NCI-H2081 treated with DMSO at 0.1 percent for 48 hours (cell line): ENCODE data around the gene CCDC3.
"Not testable (repeated sequence)": the region's sequence is repeated elsewhere in the genome, so short reads cannot be mapped to it uniquely, and the experiment has no call there.

Source experiments
- DNase-seq: peaks from one replicate; lab custom pipeline; 2025; lab: John Stamatoyannopoulos, UW

CCDC3 gene

DNA sequence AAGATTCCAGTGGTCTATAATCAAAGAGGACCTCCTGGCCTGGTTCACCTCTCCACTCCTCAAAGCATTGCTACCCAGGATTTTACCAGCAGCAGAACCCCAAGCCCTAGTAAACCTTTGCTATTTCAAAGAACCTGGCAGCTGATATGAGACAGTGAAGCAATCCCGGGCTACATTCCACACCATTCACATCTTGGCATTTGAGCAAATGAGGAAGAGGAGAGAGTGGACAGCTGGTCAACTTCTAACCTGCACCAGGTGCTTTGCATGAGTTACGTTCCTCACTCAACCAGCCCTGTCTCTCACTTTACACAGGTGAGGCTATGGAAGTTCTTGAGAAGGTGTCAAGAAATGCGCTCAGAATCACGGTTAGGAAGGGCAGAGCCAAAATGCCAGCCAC is 1.1 kb downstream of the CCDC3 start:
- no peak for DNase-seq

DNA sequence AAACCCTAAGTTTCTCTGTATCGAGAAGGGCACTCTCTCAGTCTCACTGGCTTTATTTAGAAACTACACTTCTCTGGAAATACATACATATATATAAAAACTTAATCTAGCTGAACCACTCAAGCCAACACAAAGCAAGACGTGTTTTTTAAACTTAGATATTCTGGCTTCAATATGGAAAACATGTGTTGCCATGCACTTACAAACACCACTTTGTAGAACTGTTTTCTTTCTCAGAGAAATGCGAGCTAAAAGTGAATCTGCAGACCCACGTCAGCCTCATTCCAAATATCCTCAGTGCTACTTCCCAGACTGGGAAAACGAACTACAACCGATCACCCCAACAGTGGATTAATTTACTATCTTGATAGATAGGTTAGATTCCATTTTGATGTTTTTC is 1.7 kb downstream of the CCDC3 start:
- DNase-seq, result no peak

DNA sequence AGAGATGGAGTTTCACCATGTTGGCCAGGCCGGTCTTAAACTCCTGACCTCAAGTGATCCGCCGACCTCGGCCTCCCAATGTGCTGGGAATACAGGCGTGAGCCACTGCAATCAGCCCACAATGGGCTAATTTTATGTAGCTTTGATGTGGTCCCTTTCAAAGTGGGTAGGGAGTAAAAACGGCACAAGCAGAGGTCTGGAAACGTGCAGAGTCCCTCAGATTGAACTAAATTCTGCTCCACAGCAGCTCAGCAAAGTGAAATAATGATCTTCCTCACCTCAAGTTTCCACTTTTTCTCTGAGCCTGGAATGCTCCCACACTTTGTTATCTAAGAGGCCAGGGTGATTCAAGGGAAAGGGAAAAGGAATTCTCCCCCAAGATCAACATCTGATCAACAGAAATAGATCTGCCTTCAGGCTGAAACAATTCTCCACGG is 6.1 kb downstream of the CCDC3 start:
- no peak for DNase-seq

GRCh38 chr10:12993595-12993994 is 7.9 kb downstream of the CCDC3 start:
- no peak for DNase-seq

DNA sequence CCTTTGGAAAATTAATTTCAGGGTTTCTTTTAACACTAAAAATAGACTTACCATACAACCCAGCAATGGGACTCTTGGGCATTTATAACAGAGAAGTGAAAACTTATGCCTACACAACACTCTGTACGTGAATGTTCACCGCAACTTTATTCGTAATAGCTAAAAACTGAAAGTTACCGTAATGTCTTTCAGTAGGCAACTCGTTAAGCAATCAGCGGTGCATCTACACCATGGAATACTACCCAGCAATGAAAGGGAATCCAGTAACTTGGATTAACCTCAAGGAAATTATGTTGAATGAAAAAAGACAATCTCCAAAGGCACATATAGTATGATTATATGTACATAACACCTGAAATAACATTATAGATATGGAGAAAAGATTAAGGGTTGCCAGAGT is 16.2 kb downstream of the CCDC3 start:
- DNase-seq, result no peak

GRCh38 chr10:12984165-12984747 is 17.3 kb downstream of the CCDC3 start:
- no peak for DNase-seq

- DNase-seq, result not testable (repeated sequence)
Measured at GRCh38 chr10:12983568-12983967, 17.9 kb downstream of the CCDC3 start.

- DNase-seq, result no peak
Measured at GRCh38 chr10:12981570-12981969, 19.9 kb downstream of the CCDC3 start.

GRCh38 chr10:12980713-12981306 is 20.7 kb downstream of the CCDC3 start:
- no peak for DNase-seq

DNA sequence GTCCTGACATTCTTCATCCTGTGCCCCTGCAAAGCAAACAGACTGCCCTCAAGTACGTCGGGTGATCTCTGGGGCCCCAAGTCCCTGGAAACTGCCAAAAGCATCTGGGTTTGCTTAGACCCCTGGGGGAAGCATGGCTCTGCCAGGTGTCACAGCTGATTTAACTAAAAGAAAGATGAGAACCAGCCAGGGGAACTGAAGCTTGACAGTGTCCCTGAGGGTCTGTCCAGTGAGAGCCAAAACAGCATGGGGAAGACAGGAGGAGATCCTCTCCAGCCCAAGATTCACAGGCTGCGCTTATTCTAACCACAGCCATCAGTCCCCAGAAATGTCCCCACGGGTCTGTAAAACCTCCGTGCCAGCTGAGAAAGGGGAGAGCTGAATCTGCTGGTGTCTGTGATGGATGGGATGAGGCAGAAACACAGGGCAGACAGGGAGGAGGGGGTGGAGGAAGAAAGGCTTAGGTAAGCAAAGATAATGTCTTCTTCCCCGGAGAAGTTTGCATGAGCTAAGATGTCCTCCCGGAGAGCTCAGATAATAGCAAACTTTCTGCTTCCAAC is 21.3 kb downstream of the CCDC3 start:
- no peak for DNase-seq

- no peak for DNase-seq
Measured at GRCh38 chr10:12978891-12979290, 22.6 kb downstream of the CCDC3 start.

DNA sequence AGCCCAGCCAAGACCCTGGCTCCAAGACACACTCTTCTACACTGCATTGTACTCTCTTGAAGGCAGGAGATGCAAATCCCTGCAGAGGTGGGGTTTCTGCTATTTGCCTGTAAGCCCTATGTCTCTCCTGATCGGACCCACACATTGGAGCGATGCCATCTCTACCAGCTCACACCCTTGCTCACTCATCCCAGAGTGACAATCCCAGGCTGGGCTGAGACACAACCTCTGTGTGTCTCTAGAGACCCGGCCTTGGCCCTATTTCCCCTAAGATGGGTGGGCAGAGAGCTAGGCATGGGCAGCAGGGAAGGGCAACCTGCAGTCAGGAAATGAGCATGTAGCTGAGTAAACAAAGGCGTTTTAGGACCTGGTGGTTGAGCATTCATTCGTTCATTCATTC is 25.6 kb downstream of the CCDC3 start:
- no peak for DNase-seq

- DNase-seq, result no peak
Measured at GRCh38 chr10:12975266-12975665, 26.2 kb downstream of the CCDC3 start.

DNA sequence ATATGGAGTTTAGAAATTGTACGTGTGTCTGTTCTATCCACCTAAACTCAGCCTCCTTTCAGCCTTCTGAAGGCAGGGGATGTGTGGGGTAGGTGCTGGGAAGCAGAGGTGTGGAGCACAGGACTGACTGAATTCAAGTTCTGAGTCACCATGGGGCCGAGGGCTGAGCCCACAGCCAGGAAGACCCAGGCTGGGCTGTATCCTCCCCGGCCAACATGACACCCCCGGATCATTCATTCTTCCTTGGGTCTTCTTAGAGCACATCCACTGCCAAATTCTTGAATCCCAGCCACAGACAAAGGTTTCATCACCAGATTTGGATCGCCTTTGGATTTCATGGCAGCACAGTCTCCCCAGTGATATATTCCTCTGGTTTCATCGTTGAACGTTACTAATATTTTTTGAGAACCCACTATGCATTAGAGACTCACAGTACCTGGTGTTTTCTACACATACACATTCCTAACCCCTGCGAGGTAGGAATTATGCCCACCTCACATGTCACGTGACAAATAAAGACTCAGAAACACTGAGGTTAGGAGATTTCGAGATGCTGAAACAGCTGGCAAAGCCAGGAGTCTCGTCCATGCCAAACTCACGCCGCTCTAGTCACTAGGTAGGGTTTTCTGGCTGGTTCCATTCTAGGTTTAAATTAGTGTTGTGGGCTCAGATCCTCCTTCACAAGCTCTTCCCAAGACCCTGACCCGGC is 26.9 kb downstream of the CCDC3 start:
- no peak for DNase-seq

GRCh38 chr10:12974078-12974477 is 27.4 kb downstream of the CCDC3 start:
- no peak for DNase-seq

GRCh38 chr10:12973149-12973718 is 28.3 kb downstream of the CCDC3 start:
- no peak for DNase-seq

- DNase-seq, result no peak
Measured at GRCh38 chr10:12972146-12972545, 29.4 kb downstream of the CCDC3 start.

GRCh38 chr10:12971001-12971788 is 30.3 kb downstream of the CCDC3 start:
- DNase-seq, result no peak

GRCh38 chr10:12969951-12970350 is 31.6 kb downstream of the CCDC3 start:
- DNase-seq, result no peak

- DNase-seq, result no peak
Measured at GRCh38 chr10:12966067-12966466, 35.4 kb downstream of the CCDC3 start.

DNA sequence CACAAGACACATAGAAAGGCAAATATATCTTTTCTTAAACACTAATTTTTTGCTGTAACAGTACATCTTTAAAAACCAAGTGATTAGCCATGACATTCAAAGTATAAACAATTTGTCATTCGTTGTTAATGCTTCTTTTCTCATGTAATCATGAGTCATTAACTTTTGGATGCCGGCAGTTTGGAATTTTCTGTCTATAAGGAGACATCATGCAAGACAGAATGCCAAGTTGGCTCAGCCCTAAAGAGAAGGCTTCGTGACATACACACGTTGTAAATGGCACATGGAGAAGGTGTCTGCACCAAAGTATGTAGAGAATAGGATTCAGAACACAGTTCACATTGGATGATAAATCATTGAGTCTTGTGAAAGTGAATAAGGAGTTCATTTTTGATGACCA is 35.9 kb downstream of the CCDC3 start:
- DNase-seq, result no peak

GRCh38 chr10:12962556-12962955 is 39.0 kb downstream of the CCDC3 start:
- no peak for DNase-seq
